ENCODE results near the gene ZBTB46.

The ZBTB46 gene

DNA sequence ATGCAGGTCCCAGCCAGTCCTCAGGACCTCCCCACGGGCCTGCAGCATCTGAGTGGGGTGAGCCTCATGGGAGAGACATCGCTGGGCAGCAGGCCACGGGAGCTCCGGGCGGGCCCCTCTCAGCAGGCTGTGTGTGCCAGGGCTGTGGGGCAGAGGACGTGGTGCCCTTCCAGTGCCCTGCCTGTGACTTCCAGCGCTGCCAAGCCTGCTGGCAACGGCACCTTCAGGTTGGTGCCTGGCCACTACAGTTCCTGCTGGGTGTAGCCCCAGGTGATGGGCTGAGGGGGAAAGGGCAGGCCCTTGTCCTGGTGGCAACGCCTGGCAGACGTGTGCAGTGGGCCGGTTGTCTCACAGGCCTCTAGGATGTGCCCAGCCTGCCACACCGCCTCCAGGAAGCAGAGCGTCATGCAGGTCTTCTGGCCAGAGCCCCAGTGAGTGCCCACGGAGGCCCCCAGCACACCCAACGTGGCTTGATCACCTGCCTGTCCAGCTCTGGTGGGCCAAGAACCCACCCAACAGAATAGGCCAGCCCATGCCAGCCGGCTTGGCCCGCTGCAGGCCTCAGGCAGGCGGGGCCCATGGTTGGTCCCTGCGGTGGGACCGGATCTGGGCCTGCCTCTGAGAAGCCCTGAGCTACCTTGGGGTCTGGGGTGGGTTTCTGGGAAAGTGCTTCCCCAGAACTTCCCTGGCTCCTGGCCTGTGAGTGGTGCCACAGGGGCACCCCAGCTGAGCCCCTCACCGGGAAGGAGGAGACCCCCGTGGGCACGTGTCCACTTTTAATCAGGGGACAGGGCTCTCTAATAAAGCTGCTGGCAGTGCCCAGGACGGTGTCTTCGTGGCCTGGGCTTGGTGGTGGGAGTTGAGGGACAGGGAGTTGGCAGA is 135.4 kb downstream of the ZBTB46 start:
- TF ChIP-seq, protein P1, sequence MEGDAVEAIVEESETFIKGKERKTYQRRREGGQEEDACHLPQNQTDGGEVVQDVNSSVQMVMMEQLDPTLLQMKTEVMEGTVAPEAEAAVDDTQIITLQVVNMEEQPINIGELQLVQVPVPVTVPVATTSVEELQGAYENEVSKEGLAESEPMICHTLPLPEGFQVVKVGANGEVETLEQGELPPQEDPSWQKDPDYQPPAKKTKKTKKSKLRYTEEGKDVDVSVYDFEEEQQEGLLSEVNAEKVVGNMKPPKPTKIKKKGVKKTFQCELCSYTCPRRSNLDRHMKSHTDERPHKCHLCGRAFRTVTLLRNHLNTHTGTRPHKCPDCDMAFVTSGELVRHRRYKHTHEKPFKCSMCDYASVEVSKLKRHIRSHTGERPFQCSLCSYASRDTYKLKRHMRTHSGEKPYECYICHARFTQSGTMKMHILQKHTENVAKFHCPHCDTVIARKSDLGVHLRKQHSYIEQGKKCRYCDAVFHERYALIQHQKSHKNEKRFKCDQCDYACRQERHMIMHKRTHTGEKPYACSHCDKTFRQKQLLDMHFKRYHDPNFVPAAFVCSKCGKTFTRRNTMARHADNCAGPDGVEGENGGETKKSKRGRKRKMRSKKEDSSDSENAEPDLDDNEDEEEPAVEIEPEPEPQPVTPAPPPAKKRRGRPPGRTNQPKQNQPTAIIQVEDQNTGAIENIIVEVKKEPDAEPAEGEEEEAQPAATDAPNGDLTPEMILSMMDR (IDR thresholded peaks at IDR 0.05; ENCODE audit: low read depth, low read length) = no peak
- Histone ChIP-seq H3K36me3 (peaks cover 40% of the 10 kb centered on the region), H3K27me3 (ENCODE audit: insufficient read depth, low read depth, severe bottlenecking) (no peaks in the 10 kb centered on the region), H3K4me3 (ENCODE audit: low read depth, low read length) (no peak overlapping the region), H3K9me3 (ENCODE audit: severe bottlenecking) (no peaks in the 10 kb centered on the region), H3K27ac (no peak overlapping the region)
- DNase-seq = no peak

DNA sequence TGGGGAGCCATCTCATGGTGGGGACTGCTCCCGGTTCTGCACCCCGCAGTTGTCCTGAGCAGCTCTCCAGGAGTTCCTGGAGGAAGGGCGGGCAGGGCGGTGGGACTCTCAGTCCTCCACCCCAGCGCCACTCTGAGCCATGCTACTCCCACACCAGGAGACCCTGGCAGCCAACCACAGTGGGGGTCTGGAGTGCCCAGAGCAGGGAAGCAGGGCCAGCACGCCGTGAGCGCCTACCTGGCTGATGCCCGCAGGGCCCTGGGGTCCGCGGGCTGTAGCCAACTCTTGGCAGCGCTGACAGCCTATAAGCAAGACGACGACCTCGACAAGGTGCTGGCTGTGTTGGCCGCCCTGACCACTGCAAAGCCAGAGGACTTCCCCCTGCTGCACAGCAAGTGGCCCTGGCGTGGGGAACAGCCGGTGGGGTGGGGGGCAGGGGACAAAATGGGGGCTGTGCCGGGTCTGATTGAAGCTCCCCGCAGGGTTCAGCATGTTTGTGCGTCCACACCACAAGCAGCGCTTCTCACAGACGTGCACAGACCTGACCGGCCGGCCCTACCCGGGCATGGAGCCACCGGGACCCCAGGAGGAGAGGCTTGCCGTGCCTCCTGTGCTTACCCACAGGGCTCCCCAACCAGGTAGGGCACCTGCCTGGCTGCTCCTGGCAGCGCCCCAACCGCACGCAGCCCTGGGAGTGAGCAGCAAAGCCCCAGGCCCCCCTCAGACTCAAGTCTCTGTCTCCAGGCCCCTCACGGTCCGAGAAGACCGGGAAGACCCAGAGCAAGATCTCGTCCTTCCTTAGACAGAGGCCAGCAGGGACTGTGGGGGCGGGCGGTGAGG is 136.3 kb downstream of the ZBTB46 start:
- H3K27ac ChIP-seq = no peak overlapping the region
- H3K9me3 ChIP-seq (ENCODE audit: severe bottlenecking) = no peaks in the 10 kb centered on the region
- H3K36me3 ChIP-seq = peaks cover 40% of the 10 kb centered on the region
- H3K27me3 ChIP-seq (ENCODE audit: insufficient read depth, low read depth, severe bottlenecking) = no peaks in the 10 kb centered on the region
- DNase-seq = no peak
- TF ChIP-seq, protein P1 (IDR thresholded peaks at IDR 0.05; ENCODE audit: low read depth, low read length) = no peak
- H3K4me3 ChIP-seq (ENCODE audit: low read depth, low read length) = no peak overlapping the region

GRCh38 chr20:63693733-63694583 is 137.1 kb downstream of the ZBTB46 start:
- TF ChIP-seq, protein P1 (IDR thresholded peaks at IDR 0.05; ENCODE audit: low read depth, low read length) = no peak
- no peak for DNase-seq
- Histone ChIP-seq H3K27ac (no peak overlapping the region), H3K27me3 (ENCODE audit: insufficient read depth, low read depth, severe bottlenecking) (no peaks in the 10 kb centered on the region), H3K36me3 (peaks cover 40% of the 10 kb centered on the region), H3K4me3 (ENCODE audit: low read depth, low read length) (no peak overlapping the region), H3K9me3 (ENCODE audit: severe bottlenecking) (no peaks in the 10 kb centered on the region)

Measured in WERI-Rb-1 (cell line).